K562 (cell line): ENCODE data around the gene SLC24A2.

ENCODE experiments used
- CTCF ChIP-seq, 3 experiments: IDR thresholded peaks in 2 of 3; conservative IDR thresholded peaks in 1 of 3; 2 replicates each; pipeline ENCODE4 v1.5.1; 2011 to 2012; ENCODE audit warnings: low read length in 3 of 3, mild to moderate bottlenecking in 3 of 3, control low read depth in 2 of 3, improper control_type of control experiment in 1 of 3, inconsistent platforms in 1 of 3, low read depth in 1 of 3, mixed read lengths in 1 of 3, moderate library complexity in 1 of 3; ENCODE audit not compliant: insufficient read depth in 2 of 3
- DPF2 ChIP-seq: fragments of 450-650 bp; IDR thresholded peaks from 2 replicates; pipeline ENCODE4 v1.6.1; 2016
- E2F6 ChIP-seq, 2 experiments: IDR thresholded peaks; 2 replicates each; pipeline ENCODE4 v1.6.1; 2011; ENCODE audit warnings: borderline replicate concordance in 1 of 2, control low read depth in 1 of 2, low read depth in 1 of 2, low read length in 1 of 2, mild to moderate bottlenecking in 1 of 2, mixed read lengths in 1 of 2, moderate library complexity in 1 of 2; ENCODE audit not compliant: insufficient read depth in 1 of 2, insufficient read length in 1 of 2, poor library complexity in 1 of 2, severe bottlenecking in 1 of 2; ENCODE audit errors: extremely low read depth in 1 of 2
- ELF4 ChIP-seq: fragments of 450-650 bp; formaldehyde crosslinking; IDR thresholded peaks from 2 replicates; pipeline ENCODE4 v1.4.0; 2022; ENCODE audit warnings: missing genetic modification characterization
- NFATC3 ChIP-seq: fragments of 450-650 bp; IDR thresholded peaks from 2 replicates; pipeline ENCODE4 v1.6.1; 2017; ENCODE audit warnings: mild to moderate bottlenecking
- PRDM10 ChIP-seq: fragments of 450-650 bp; IDR thresholded peaks from 2 replicates; pipeline ENCODE4 v1.6.1; 2018; ENCODE audit not compliant: partially characterized antibody
- RBFOX2 ChIP-seq: fragments of 200-400 bp; formaldehyde crosslinking; IDR thresholded peaks from 2 replicates; pipeline ENCODE4 v1.6.1; 2017; ENCODE audit warnings: low read depth, mild to moderate bottlenecking, low read length, moderate library complexity
- RCOR1 ChIP-seq, 2 experiments: IDR thresholded peaks; 2 replicates each; pipeline ENCODE4 v1.6.1; 2012; ENCODE audit warnings: low read depth in 2 of 2, low read length in 2 of 2, borderline replicate concordance in 1 of 2, improper control_type of control experiment in 1 of 2
- RFX5 ChIP-seq: IDR thresholded peaks from 2 replicates; pipeline ENCODE4 v1.6.1; 2011; ENCODE audit warnings: low read depth, mild to moderate bottlenecking, improper control_type of control experiment, low read length
- SOX6 ChIP-seq: fragments of 450-650 bp; IDR thresholded peaks from 2 replicates; pipeline ENCODE4 v1.6.1; 2014; ENCODE audit warnings: mild to moderate bottlenecking
- TAF9B ChIP-seq: fragments of 450-650 bp; IDR thresholded peaks from 2 replicates; pipeline ENCODE4 v1.6.1; 2018; ENCODE audit warnings: mild to moderate bottlenecking; ENCODE audit not compliant: partially characterized antibody
- ZBTB11 ChIP-seq, 3 experiments: fragments of 200-800 bp in 1 of 3; fragments of 250-450 bp in 1 of 3; fragments of 450-650 bp in 1 of 3; sonication (Bioruptor Pico) in 1 of 3; sonication (Bioruptor generic) in 1 of 3; formaldehyde crosslinking in 1 of 3; IDR thresholded peaks; 2 replicates each; pipeline versions ENCODE4 v1.6.1 to v1.8.0; 2016 to 2022; ENCODE audit warnings: mild to moderate bottlenecking in 2 of 3, missing genetic modification characterization in 2 of 3, missing compliant biosample characterization in 1 of 3, moderate library complexity in 1 of 3
- ZBTB8A ChIP-seq: fragments of 450-650 bp; IDR thresholded peaks from 2 replicates; pipeline ENCODE4 v1.6.1; 2018; ENCODE audit warnings: mild to moderate bottlenecking, moderate library complexity; ENCODE audit not compliant: partially characterized antibody

- no peak for TF ChIP-seq ELF4 (CRISPR knock-in tag)
- TF ChIP-seq CTCF (IDR thresholded peaks at IDR 0.05 in 2 of 3, conservative IDR thresholded peaks at IDR 0.05 in 1 of 3; ENCODE audit: insufficient read depth in 2 of 3, low read depth in 1 of 3, low read length in 3 of 3), result no peak
- no peak for TF ChIP-seq DPF2
- TF ChIP-seq PRDM10, result no peak
- TF ChIP-seq E2F6 (IDR thresholded peaks at IDR 0.05; ENCODE audit: borderline replicate concordance in 1 of 2, extremely low read depth in 1 of 2, insufficient read depth in 1 of 2, insufficient read length in 1 of 2, low read depth in 1 of 2, low read length in 1 of 2, poor library complexity in 1 of 2, severe bottlenecking in 1 of 2), result no peak
- TF ChIP-seq RCOR1 (IDR thresholded peaks at IDR 0.05; ENCODE audit: borderline replicate concordance in 1 of 2, low read depth in 2 of 2, low read length in 2 of 2), result no peak
- no peak for TF ChIP-seq ZBTB8A
- TF ChIP-seq ZBTB11 (CRISPR knock-in tag; IDR thresholded peaks at IDR 0.05), result no peak
- no peak for TF ChIP-seq NFATC3
- no peak for TF ChIP-seq RBFOX2
- TF ChIP-seq SOX6, result no peak
- no peak for TF ChIP-seq RFX5
- no peak for TF ChIP-seq TAF9B
Measured at GRCh38 chr9:19759066-19759465, 29.8 kb downstream of the SLC24A2 start.
